Left kidney (tissue), 2 donors: Measurements from ENCODE around the gene NR3C2. TPM values are rescaled to one million over a fixed set of nuclear protein-coding genes. Genes with fewer than 3 reads are reported as not detected.
"Not testable (repeated sequence)": the region's sequence is repeated elsewhere in the genome, so short reads cannot be mapped to it uniquely, and the experiment has no call there.

Experiments
- DNase-seq: peaks from one replicate; pipeline ENCODE4 v3.0.0-alpha.2; 2013
- polyA plus RNA-seq: library from polyadenylated mRNA; unstranded; fragments of 120-200 nt; gene quantifications from one replicate; pipeline ENCODE4 v1.2.1, GENCODE V29; 2013; ENCODE audit not compliant: insufficient read length

The NR3C2 gene
- polyA plus RNA-seq, 1 donor = 16.2 TPM

GRCh38 chr4:148367756-148368155 lies 74.5 kb downstream of the NR3C2 start:
- DNase-seq = no peak

- no peak for DNase-seq
Measured at GRCh38 chr4:148366251-148366650, 76.0 kb downstream of the NR3C2 start.

DNA sequence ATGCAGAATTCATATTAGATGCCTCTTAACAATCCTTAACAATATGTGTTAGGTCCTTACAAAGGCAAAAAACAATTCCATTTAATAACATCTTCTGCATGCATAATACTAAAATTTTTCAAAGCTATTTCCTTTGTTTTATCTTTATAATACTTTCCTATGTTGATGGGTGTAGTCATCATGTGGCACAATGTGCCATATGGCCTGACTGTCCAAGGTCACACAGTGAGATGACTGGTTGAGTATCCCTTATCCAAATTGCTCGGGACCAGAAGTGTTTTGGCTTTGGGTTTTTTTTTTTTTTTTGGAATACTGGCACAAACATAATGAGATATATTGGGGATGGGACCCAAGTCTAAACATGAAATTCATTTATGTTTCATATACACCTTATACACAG lies 77.7 kb downstream of the NR3C2 start:
- no peak for DNase-seq

GRCh38 chr4:148359769-148360168 lies 82.4 kb downstream of the NR3C2 start:
- no peak for DNase-seq

DNA sequence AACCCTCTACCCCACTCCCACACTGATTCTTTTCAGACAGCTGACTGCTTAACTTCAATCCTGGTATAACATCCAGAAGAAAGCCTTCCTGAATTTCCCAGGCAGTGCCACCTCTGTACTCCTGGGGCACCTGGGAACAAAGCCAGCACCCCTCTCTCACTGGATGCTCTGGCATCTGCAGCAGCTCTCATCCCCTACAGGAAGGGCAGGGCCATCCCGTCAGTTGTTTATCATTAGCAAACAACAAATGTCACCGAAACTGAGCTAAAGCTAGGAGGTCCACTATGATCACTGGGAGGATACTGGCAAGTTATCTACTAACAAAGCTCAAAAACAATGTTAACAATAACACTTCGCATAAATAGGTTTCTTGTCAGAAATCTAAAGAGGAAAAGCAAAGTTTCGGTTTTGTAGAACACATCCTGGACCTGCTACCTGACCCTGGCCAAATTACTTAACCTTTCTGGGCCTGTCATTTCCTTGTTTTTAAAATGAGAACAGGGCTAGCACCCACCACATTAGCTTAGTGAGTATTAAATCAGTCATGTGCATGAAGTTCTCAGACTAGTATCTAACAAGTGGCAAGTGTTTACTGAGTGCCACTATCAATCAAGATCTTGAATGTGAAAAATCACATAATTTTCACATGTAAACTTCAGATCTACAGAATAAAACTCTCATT lies 86.6 kb downstream of the NR3C2 start:
- DNase-seq = no peak

DNA sequence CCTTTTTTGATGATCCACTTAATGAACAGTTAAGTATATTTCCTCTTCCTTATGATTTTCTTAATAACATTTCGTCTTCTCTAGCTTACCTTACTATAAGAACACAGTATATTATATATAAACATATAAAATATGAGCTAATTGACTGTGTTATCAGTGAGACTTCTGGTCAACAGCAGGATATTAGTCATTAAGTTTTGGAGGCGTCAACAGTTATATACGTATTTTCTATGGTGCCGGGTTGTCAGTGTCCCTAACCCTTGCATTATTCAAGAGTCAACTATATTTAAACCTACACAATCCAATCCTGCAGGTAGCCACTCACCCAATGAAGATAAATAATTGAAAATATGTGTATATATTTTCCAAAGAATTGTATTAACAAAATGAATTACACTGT lies 88.0 kb downstream of the NR3C2 start:
- DNase-seq = no peak

- no peak for DNase-seq
Measured at GRCh38 chr4:148353571-148353970, 88.6 kb downstream of the NR3C2 start.

- DNase-seq = no peak
Measured at GRCh38 chr4:148349153-148349552, 93.1 kb downstream of the NR3C2 start.

- no peak for DNase-seq
Measured at GRCh38 chr4:148346657-148347056, 95.6 kb downstream of the NR3C2 start.

GRCh38 chr4:148345509-148345908 lies 96.7 kb downstream of the NR3C2 start:
- DNase-seq = no peak

GRCh38 chr4:148344941-148345340 lies 97.3 kb downstream of the NR3C2 start:
- DNase-seq = no peak

DNA sequence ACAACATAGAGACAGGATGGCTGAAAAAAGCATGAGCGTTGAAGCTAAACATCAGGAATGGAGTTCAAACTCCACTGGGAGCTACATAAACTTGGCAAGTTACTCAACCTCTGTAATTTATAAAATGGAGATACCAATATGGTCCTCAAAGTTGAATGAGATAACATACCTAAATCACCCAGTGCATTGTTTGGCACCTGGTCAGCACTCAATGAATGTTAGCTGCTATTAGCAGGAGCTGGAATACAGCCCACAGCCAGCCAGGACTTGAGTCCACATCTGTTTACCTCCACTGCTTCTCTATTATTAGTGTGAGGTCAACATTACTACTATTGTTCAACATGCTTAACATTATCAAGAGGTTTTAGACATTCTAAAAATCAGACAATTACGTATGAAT lies 97.9 kb downstream of the NR3C2 start:
- DNase-seq = no peak

- DNase-seq = no peak
Measured at GRCh38 chr4:148341980-148342800, 100.0 kb downstream of the NR3C2 start.

DNA sequence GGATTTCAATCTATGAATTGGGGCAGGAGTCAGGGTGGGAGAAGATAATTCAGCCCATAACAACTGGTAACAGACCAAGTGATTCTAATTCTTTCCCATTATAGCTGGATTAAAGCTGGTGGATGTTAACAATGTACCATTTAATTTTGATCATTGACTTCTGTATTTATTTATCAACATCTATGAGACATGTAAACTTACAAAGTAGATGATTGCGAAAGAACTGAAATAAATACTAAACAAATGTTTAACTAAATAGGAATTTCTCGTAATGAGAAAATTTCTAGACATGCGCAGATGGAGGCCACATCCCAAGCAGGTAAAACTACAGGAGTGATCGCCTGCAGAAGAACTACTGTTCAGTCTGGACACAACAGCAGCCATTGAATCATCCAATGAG lies 107.1 kb downstream of the NR3C2 start:
- no peak for DNase-seq

GRCh38 chr4:148333265-148333664 lies 108.9 kb downstream of the NR3C2 start:
- no peak for DNase-seq

DNA sequence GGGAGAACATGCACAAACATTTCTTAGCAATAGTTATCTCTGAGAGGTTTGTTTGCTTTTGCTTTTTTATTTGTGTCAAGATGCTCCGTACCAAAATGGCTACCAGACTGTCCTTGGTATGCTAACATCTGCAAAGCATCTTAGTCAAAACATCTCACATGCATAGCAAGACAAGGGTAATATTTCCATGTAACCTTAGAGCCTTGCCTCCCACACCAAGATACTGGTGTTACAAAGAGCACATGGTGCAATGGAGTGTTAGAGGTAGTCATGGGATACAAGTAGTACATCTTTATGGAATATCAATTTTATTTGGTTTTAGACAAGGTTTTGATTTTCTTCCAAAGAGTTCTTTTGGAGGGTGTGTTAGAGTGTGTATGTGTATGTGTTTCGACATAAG lies 109.7 kb downstream of the NR3C2 start:
- no peak for DNase-seq

- DNase-seq = no peak
Measured at GRCh38 chr4:148330724-148331123, 111.5 kb downstream of the NR3C2 start.

DNA sequence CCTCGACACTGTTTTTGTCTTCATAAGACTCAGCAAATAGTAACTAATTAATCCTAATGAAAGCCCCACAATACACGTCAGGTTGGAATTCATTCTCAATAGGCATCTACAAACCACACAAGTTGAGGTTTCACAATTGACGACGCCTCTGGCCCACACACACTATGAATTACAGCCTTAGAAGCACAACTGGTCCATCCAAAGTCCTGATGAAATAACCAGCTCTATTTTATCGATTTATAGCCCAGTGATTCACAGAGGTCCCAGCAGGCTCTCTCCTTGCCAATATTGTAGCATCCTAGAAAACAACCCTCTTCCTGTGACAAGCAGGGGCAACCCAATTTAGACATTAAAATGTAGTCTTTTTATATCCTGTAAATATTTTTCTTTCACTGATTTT lies 112.1 kb downstream of the NR3C2 start:
- DNase-seq = no peak

DNA sequence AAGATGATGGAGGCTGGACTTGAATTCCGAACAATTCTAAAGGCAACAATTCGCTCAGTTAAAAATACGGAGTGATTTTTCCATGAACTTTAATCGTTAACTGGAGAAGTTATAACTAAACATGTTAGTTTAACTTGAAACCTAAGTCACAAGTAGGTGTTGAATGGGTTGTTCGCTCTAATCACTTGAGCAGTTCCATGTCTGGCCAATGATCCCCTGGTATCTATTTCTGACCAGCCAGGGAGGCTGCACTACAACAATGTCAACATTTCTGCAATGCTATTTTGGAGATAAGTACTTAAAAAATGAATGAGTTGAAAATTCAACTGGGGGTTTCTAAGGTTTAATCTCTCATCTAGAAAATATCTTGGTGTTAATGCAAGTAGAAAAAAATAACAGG lies 112.5 kb downstream of the NR3C2 start:
- DNase-seq = no peak

DNA sequence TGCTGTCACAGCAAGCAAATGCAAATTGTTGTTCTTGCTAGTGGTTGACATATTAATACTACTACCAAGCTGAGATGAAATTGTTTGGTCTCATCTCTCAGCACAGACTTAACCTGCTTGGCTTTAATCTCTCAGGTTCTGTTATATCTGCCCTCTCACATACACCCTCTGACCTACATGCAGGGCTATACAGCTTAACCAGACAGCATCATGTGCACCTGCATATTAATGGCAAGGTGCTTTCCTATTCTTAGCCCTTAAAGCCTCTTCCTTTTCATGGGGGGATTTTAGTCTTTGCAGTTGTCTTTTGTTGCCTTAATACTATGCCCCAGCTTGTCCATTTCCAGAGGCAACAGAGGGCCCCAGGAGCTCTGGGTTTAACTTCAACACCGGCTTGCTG lies 114.5 kb downstream of the NR3C2 start:
- no peak for DNase-seq

DNA sequence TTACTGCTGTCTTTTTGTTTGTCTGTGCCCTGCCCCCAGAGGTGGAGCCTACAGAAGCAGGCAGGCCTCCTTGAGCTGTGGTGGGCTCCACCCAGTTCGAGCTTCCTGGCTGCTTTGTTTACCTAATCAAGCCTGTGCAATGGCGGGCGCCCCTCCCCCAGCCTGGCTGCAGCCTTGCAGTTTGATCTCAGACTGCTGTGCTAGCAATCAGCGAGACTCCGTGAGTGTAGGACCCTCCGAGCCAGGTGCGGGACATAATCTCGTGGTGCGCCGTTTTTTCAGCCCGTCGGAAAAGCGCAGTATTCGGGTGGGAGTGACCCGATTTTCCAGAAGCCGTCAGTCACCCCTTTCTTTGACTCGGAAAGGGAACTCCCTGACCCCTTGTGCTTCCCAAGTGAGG lies 118.9 kb downstream of the NR3C2 start:
- DNase-seq = not testable (repeated sequence)

GRCh38 chr4:148315049-148315448 lies 127.2 kb downstream of the NR3C2 start:
- no peak for DNase-seq

DNA sequence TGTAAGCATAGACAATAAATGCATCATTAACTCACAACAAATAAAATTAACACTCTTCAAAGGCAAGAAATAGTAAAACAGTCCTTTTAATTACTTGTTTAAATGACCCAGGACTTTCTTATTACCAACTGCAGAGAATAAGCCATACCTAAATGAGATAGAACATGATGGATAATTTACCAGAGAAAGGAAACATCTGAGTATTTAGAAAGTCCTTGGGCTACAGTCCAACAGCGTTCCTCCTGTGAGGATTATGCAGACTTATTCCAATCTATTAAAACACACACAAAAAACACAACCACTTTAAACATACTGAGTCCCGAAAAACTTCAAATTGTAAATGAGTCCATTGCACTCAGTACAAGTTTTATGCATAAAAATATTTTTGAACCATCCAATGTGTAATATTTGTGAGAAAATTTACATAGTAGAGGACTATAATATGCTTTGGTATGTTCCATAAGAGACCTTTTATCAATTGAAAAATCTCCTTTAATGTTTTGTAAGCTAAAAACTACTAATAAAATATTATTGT lies 129.2 kb downstream of the NR3C2 start:
- DNase-seq = no peak

DNA sequence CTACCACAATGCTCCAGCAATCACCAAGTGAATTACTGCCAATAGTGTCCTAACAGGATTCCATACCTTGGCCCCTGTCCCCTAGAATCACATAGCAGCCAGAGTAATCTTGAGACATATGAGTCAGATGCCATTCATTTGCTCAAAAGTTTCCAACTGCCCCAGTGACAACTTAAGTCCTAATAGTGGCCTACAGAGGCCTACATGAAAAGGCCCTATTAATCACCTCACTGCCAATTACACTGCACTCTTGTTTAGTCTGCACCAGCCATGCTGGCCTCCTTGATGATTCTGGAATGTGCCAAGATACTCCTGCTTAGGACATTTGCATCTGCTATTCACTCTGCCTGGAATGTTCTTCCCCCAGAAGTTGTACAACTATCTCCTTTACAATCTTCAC lies 130.7 kb downstream of the NR3C2 start:
- DNase-seq = no peak
